Measurements from ENCODE around the gene TRMT61A. TPM values are rescaled to one million over a fixed set of nuclear protein-coding genes. Genes with fewer than 3 reads are reported as not detected.
A peak's percentile ranks its signal among the peaks of the same experiment; 100 is the strongest.
"Not testable (repeated sequence)": the region's sequence is repeated elsewhere in the genome, so short reads cannot be mapped to it uniquely, and the experiment has no call there.

The TRMT61A gene
- total RNA-seq, 1 donor from 2014 or later, result 5.0 TPM

- intact Hi-C loops (cut with DNase I), result loop anchor here (5.0 kb wide), 1 partner anchor 42 kb away; no protein-coding TSS in a partner anchor
- DNase-seq (no peak), ATAC-seq (ENCODE audit: poor library complexity) (no peak)
These were observed 23.9 kb upstream of the TRMT61A start for GRCh38 chr14:103504991-103505565.

- intact Hi-C loops (cut with DNase I), result no loop called here
- ATAC-seq (ENCODE audit: poor library complexity), result no peak
These were observed 21.2 kb upstream of the TRMT61A start for GRCh38 chr14:103507751-103508150.

GRCh38 chr14:103508521-103509329 lies 20.3 kb upstream of the TRMT61A start:
- no peak for DNase-seq
- intact Hi-C loops (cut with DNase I), result no loop called here

More at GRCh38 chr14:103507751-103508150, 21.2 kb upstream of the TRMT61A start:
- no peak for DNase-seq

GRCh38 chr14:103509864-103510723 lies 18.9 kb upstream of the TRMT61A start:
- ATAC-seq (ENCODE audit: poor library complexity) (no peak), DNase-seq (no peak)
- intact Hi-C loops (cut with DNase I), result no loop called here

More at GRCh38 chr14:103508521-103509329, 20.3 kb upstream of the TRMT61A start:
- no peak for ATAC-seq (ENCODE audit: poor library complexity)

- ATAC-seq (ENCODE audit: poor library complexity) (no peak), DNase-seq (no peak)
- intact Hi-C loops (cut with DNase I), result no loop called here
These were observed 18.0 kb upstream of the TRMT61A start for GRCh38 chr14:103510724-103511693.

- DNase-seq; ATAC-seq (ENCODE audit: poor library complexity); intact Hi-C loops (cut with DNase I): not testable (repeated sequence)
These were observed 16.8 kb upstream of the TRMT61A start for GRCh38 chr14:103512180-103512579.

GRCh38 chr14:103512701-103513611 lies 16.0 kb upstream of the TRMT61A start:
- no peak for DNase-seq
- intact Hi-C loops (cut with DNase I), result no loop called here

GRCh38 chr14:103514596-103515421 lies 14.2 kb upstream of the TRMT61A start:
- no peak for DNase-seq
- intact Hi-C loops (cut with DNase I), result no loop called here
- no peak for ATAC-seq (ENCODE audit: poor library complexity)

More at GRCh38 chr14:103512701-103513611, 16.0 kb upstream of the TRMT61A start:
- peak; percentile 70 for ATAC-seq (ENCODE audit: poor library complexity)

GRCh38 chr14:103516426-103517173 lies 12.4 kb upstream of the TRMT61A start:
- no peak for ATAC-seq (ENCODE audit: poor library complexity)
- DNase-seq, result no peak
- intact Hi-C loops (cut with DNase I), result no loop called here

- ATAC-seq (ENCODE audit: poor library complexity), result no peak
- DNase-seq, result no peak
- intact Hi-C loops (cut with DNase I), result no loop called here
These were observed 11.8 kb upstream of the TRMT61A start for GRCh38 chr14:103517174-103517566.

- peak; percentile 61 for DNase-seq
- intact Hi-C loops (cut with DNase I), result no loop called here
- peak; percentile 4 for ATAC-seq (ENCODE audit: poor library complexity)
These were observed 11.1 kb upstream of the TRMT61A start for GRCh38 chr14:103517721-103518421.

GRCh38 chr14:103518422-103519042 lies 10.5 kb upstream of the TRMT61A start:
- DNase-seq (peak; percentile 84), ATAC-seq (ENCODE audit: poor library complexity) (peak; percentile 42)

GRCh38 chr14:103519043-103519836 lies 9.8 kb upstream of the TRMT61A start:
- intact Hi-C loops (cut with DNase I), result no loop called here
- DNase-seq (peak; percentile 53), ATAC-seq (ENCODE audit: poor library complexity) (no peak)

More at GRCh38 chr14:103518422-103519042, 10.5 kb upstream of the TRMT61A start:
- intact Hi-C loops (cut with DNase I), result no loop called here

- no peak for ATAC-seq (ENCODE audit: poor library complexity)
- peak; percentile 72 for DNase-seq
- intact Hi-C loops (cut with DNase I), result no loop called here
These were observed 9.2 kb upstream of the TRMT61A start for GRCh38 chr14:103519837-103520212.

All from Right ventricle myocardium superior (tissue), 1 donor.